NOMO-1 (cell line): ENCODE measurements around the gene MLLT10.

ENCODE experiments used
- DNase-seq, 2 experiments: peaks; one replicate each; lab custom pipeline; 2025; ENCODE audit not compliant: unreplicated experiment in 2 of 2; lab: John Stamatoyannopoulos, UW

Gene MLLT10

DNA sequence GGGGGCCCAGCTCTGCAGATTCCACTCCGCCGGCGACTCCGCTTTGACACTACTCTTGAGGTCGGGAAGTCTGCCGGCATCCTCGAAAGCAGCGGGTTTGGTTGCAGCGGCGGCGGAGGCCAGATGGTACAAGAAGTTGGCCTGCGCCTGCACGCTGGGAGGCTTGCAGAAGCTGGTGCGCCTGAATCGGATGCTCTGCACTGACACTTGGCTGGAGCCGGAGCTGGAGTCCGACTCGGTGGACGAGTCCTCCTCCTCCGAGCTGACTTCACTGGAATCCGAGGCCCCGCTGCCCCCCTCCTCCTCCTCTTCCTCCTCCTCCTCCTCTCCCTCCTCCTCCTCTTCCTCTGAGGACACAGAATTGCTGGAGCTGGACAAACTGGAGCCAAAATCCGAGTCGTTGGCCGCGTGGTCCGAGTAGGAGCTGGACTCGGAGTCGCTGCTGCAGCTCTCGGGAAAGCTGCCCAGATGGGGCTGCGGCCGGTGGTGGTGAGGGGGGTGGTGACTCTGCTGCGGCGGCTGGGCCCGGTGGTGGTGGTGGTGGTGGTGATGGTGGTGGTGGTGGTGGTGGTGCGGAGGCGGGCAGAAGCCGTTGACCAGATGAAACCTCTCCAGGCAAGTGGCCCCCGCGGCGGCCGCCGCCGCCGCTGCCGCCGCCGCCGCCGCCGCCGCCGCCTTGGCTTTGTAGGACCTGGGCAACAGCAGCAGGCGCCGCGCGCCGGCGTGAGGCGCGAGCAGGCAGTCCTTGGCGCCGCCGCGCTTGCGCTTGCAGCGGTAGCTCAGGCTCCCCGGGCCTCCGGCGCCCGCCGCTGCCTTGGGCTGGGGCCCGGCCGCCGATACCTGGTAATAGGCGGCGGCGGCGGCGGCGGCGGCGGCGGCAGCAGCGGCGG is 17.5 kb upstream of the MLLT10 start:
- no peak for DNase-seq

GRCh38 chr10:21517134-21518031 is 16.6 kb upstream of the MLLT10 start:
- DNase-seq, result no peak

- DNase-seq, result peak; percentile 88 to 89
Measured at GRCh38 chr10:21518149-21518640, 15.8 kb upstream of the MLLT10 start.

DNA sequence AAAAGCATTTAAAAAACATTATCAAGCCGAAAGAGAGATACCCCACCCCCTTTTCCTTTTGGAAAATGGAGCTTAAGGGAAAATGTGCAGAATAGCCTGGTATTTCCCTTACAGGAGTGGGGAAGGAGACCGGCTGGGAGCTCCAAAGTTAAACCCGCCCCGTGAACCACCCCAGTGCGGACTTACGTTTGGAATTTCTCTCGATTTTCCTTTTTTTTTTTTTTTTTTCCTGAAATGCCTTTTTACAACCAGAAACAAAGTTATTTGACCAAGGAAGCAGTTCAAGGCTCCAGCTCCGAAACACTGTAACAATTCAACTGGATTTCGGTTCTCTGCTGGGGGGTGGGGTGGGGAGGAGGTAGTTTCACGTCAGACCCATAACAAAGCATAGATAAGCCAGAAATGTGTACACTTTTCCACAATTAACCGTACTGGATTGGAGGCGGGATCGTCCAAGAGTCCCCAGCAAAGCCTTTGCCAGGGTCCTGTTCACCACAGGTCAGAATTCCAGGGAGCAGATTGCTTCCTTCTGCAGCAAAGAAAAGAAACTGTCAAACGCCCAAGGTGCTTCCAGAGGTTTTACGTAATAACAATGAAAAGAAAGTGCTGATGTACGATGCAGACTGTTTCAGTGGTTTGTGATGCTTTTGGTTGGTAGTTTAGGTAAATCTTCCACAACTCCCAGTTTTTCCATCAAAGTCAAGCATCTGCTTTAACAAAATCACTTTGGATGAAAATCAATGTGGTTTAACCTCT is 15.2 kb upstream of the MLLT10 start:
- no peak for DNase-seq

DNA sequence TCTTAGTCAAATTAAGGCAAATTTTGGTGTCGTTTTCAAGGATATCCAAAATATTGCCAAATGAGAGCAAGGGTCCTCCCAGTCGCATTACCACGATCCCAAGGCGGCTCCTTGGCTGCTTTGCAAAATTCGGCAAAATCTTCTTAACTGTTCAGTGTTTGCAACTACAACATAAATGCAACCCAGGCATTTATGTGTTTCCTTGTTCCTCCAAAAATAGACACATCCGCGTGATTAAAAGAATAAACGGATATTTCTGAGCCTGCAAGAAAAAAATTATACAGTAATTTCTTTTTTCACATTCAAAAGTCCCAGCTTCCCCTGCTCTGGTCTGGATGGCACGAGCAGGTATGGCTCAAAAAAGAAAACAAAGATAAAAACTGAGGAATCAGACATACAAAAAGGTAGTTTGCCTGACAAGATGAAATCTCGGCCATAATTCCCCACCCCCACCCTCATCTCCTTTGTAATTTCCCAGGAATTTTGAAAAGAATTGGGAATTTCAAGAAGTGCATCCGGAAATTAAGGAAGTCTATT is 14.6 kb upstream of the MLLT10 start:
- DNase-seq, result no peak

DNA sequence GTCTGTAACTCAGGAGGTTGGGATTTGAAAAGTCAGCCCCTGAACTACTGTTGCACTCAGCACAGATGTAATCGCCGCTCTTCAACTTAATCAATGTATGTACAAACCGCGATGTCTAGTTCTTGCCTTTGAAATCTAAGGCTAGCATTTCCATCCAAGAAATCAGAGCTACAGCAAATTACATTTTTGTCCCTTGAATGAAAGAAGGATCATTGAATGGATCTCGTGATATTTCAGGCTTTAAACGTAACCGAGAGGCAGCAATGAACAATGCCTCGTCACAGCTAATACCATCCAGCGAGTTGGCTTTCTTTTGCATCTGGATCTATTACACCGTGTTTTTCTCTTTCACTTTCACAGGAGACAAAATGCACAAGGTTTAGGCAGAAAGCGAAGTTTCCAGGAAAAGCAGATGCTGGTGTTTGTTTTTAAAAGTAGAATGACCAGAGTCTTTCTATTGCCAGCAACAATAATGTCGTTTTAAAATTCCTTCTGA is 14.0 kb upstream of the MLLT10 start:
- peak in 1 of 2 experiments; percentile 74 for DNase-seq

GRCh38 chr10:21520509-21520908 is 13.5 kb upstream of the MLLT10 start:
- DNase-seq, result no peak

GRCh38 chr10:21520949-21521348 is 13.1 kb upstream of the MLLT10 start:
- no peak for DNase-seq

DNA sequence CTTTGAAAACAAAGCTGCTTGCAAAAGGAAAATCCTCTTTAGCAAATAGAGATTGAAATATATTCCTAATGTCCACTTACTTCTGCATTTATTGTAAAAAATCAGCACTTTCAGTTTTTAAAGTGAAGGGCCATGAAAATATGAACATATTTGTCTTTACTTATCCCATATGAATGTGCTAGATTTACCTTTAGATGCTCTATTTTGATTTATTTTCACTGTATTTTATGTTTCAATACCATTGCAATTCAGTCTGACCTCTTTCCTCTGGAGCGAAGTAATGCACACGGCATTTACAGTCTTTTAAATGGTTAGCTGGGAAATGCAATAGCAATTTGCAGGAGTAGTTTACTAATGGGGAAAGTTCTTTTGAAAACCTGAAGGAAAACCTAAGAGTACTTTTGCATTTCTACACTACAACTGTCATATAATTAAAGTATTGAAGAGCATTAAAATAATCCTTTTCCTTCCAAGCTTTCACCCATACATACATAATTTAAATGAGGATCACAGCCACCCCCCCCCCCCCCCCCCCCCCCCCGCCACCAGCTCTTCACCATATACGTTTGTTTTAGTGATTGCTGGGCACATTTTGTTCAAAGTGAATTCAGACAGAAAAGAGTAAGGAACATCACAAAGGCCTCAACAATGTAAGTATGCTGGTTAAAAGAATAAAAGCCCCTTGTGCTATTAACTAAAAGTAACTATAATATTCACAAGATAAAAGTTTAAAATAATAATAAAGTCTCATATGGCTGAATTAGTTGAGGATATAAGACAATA is 12.1 kb upstream of the MLLT10 start:
- DNase-seq, result no peak

DNA sequence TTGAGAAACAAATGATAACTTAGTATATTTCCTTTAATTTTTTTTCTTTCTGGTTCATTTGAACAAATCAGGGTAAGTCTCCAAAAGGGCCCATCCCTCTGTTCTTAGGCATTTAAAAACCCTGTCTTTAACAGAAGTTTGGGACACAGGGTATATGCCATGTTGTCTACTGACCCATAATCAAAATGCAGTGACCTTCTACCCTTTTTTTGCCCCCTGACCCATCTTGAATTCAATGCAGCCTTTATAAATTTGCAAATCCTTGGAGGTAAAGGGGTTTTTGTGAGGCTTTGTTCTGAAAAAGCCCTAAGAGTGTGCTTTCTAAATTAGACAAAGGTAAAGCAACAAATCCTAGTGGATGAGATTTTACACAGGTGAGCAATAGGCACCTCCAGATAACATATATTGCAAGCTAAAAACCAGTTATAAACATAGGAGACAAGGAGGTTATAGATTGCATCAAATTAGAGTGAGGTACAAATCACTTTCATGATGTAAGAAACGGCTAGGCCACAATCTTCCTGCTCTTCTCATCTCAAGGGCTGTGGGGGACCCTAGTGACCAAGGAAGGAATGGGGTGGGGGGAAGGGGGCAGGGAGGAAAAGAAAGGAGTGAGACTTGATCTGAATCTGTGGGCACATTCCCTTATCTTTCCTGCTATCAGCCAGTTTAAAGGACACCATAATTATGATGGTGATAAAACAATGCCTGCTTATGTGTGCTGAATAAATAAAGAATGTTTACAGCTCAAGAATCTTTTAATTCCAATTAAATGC is 11.2 kb upstream of the MLLT10 start:
- peak in 1 of 2 experiments; percentile 64 for DNase-seq

GRCh38 chr10:21523557-21524008 is 10.4 kb upstream of the MLLT10 start:
- DNase-seq, result peak in 1 of 2 experiments; percentile 54

- DNase-seq, result no peak
Measured at GRCh38 chr10:21524131-21524525, 9.9 kb upstream of the MLLT10 start.

- peak in 1 of 2 experiments; percentile 81 for DNase-seq
Measured at GRCh38 chr10:21524526-21525366, 9.3 kb upstream of the MLLT10 start.

DNA sequence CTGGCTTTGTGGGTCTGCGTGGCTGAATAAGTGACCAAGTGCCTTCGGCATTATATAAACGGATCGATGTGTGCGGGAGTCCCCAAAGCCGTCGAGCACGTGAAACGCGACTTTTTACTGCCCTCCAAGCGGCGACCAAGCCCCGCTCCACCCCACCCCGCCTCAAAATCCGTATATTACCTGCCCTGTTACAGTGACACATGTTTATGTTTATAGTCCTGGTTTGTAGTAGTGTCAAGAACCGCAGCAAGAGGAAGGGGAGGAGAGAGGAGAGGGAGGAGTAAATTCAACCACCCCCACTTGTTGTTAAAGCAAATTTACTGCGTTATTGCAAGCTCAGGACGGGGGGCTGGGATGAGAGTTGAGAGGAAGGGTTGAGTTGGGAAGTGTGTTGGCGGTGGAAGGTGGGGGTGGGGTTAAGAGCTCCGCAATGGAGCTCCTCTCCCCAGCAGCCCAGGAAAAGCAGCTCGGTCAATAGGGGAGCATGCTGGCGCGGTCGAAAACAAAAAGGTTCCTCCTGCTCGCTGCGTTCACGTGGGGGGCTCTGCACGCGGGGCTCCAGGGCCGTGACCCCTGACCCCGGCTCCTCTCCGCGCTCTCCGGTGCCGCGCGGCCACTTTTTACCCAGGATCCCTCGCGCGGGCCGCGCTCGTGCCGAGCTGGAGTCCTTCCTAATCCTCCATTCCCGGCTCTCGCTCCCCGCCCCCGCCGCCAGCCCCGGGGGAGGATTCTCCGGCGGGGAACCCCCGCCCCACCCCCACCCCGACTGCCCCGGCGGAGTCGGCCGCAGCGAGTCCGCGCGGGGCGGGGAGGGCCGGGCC is 8.5 kb upstream of the MLLT10 start, which contains the start of gene SKIDA1:
TSS of gene SKIDA1 (minus strand) at position 316 of the 821 bp plus-strand sequence. CDS start 7,860 bp downstream, outside the sequence.
- peak; percentile 94 to 96 for DNase-seq

GRCh38 chr10:21526188-21526859 is 7.7 kb upstream of the MLLT10 start:
- DNase-seq, result peak; percentile 82 to 91
